Mammary epithelial cell (primary cell): ENCODE results near the gene GGT6.

Experiments used
- EZH2 ChIP-seq: IDR thresholded peaks from 2 replicates; pipeline ENCODE4 v1.6.1; 2012; ENCODE audit warnings: low read length, inconsistent platforms, borderline replicate concordance
- TF ChIP-seq, protein P1 (sequence below), 2 donors: IDR thresholded peaks in 1 of 2; conservative IDR thresholded peaks in 1 of 2; 2 replicates each; pipeline ENCODE4 v1.5.1; 2011 to 2012; ENCODE audit warnings: inconsistent platforms in 2 of 2, low read length in 2 of 2, mild to moderate bottlenecking in 2 of 2, control low read depth in 1 of 2, low read depth in 1 of 2; ENCODE audit not compliant: insufficient read depth in 1 of 2; ENCODE audit errors: extremely low read depth in 1 of 2

DNA sequence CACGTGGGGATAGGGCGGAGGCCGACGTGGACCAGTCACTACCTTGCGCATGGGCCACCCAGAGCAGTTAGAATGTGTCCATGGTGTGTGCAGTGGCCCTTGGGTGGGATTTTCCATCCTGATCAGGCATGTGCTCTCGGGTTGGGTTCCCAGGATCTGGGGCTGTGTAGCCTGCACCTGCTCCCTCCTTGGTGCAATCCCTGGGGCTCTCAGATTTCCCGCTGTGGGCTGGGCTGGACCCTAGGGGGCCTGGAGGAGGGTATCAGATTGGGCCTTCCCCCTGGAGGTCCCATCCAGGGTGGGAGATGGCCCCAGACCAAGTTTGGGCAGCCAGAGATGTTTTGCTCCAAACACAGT is 25.2 kb upstream of the GGT6 start:
- TF ChIP-seq, protein P1, sequence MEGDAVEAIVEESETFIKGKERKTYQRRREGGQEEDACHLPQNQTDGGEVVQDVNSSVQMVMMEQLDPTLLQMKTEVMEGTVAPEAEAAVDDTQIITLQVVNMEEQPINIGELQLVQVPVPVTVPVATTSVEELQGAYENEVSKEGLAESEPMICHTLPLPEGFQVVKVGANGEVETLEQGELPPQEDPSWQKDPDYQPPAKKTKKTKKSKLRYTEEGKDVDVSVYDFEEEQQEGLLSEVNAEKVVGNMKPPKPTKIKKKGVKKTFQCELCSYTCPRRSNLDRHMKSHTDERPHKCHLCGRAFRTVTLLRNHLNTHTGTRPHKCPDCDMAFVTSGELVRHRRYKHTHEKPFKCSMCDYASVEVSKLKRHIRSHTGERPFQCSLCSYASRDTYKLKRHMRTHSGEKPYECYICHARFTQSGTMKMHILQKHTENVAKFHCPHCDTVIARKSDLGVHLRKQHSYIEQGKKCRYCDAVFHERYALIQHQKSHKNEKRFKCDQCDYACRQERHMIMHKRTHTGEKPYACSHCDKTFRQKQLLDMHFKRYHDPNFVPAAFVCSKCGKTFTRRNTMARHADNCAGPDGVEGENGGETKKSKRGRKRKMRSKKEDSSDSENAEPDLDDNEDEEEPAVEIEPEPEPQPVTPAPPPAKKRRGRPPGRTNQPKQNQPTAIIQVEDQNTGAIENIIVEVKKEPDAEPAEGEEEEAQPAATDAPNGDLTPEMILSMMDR (conservative IDR thresholded peaks at IDR 0.05 in 1 of 2, IDR thresholded peaks at IDR 0.05 in 1 of 2; ENCODE audit: extremely low read depth in 1 of 2, insufficient read depth in 1 of 2, low read depth in 1 of 2, low read length in 2 of 2): no peak
- TF ChIP-seq EZH2: no peak
